HL-60 (cell line): Measurements from ENCODE around the gene FOLH1.
"Not testable (repeated sequence)": the region's sequence is repeated elsewhere in the genome, so short reads cannot be mapped to it uniquely, and the experiment has no call there.

Experiments
- DNase-seq, 2 experiments: peaks; one replicate each; pipeline ENCODE4 v3.0.0-alpha.2; 2010 to 2020; ENCODE audit warnings: low read depth in 1 of 2, low spot score in 1 of 2
- H3K27ac ChIP-seq: fragments of 250-450 bp; sonication (Bioruptor Pico); replicated peaks from 2 replicates; pipeline ENCODE4 v1.5.1; 2020; ENCODE audit warnings: mild to moderate bottlenecking, moderate library complexity
- H3K27me3 ChIP-seq: fragments of 250-450 bp; sonication (Bioruptor Pico); 2 replicates; pipeline ENCODE4 v1.5.1; 2021; ENCODE audit warnings: mild to moderate bottlenecking, moderate library complexity; ENCODE audit not compliant: insufficient read depth, poor library complexity, severe bottlenecking
- H3K4me3 ChIP-seq: replicated peaks from 2 replicates; pipeline ENCODE4 v1.5.1; 2011; ENCODE audit warnings: mild to moderate bottlenecking, control low read depth, low read length; ENCODE audit not compliant: insufficient read depth
- GABPA ChIP-seq: IDR thresholded peaks from 2 replicates; pipeline ENCODE4 v1.6.1; 2012; ENCODE audit warnings: low read depth
- POLR2AphosphoS5 ChIP-seq: IDR thresholded peaks from 2 replicates; pipeline ENCODE4 v1.6.1; 2012; ENCODE audit warnings: low read depth
- TF ChIP-seq, protein P1 (sequence below): IDR thresholded peaks from one replicate; pipeline ENCODE4 v1.5.1; 2011; ENCODE audit warnings: low read length, control low read depth, inconsistent platforms; ENCODE audit not compliant: insufficient read depth

FOLH1 gene

DNA sequence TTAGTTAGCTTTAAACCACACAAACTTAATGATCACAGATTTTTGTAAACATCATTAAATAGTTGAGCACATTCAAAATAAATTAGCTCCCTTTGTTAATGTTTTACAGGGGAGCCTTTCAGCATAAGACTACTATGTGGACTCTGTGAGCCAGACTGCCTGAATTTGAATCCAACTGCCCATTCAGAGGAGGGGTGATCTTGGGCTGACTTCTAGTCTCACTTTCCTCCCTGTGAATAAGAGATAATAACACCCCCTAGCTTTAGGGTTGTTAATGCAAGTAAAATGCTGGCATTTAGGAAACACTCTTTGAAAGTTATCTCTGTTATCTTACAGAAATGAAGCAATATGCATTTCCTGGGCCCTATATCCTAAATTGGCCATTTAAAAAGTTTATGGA, 23.6 kb downstream of the FOLH1 start:
- H3K4me3 ChIP-seq, H3K27ac ChIP-seq, H3K27me3 ChIP-seq, DNase-seq: not testable (repeated sequence)

DNA sequence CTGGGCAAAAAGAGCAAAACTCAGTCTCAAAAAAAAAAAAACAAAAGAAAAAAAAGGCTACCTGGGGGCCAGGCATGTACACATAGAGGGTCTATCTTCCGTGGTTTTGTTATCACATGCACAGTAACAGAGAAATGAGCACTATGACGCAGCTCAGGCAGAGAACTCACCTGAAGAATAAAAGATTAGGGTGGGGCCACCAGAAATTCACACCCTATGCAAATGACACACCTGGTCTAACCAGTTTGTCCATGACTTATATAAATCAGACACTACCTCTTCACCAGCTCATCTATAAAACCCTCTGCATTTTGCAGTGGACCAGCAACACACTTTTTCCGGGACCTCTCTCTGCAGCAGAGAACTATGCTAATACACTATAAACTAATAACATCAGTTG, 30.5 kb downstream of the FOLH1 start:
- H3K4me3 ChIP-seq, H3K27me3 ChIP-seq, H3K27ac ChIP-seq, DNase-seq: not testable (repeated sequence)

DNA sequence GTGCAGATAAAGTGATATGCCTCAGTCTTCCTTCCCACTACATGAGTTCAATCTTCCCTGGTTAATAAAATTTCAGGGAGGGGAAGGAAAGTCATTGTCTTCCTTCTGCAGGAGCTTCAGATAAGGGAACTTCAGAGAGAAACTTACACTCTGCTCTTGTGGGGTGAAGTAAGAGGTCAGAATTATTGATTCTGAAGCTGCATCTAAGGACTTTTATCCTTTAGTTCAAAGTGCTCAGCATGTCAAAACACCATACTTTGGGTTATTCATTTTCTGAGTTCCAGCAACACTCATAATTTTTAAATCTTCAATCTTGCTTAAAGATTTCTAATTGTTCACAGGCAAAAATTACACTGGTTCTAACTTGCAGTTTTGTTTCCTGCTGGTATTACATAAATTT, 33.0 kb downstream of the FOLH1 start:
- H3K27ac ChIP-seq, H3K27me3 ChIP-seq, DNase-seq, H3K4me3 ChIP-seq: not testable (repeated sequence)

DNA sequence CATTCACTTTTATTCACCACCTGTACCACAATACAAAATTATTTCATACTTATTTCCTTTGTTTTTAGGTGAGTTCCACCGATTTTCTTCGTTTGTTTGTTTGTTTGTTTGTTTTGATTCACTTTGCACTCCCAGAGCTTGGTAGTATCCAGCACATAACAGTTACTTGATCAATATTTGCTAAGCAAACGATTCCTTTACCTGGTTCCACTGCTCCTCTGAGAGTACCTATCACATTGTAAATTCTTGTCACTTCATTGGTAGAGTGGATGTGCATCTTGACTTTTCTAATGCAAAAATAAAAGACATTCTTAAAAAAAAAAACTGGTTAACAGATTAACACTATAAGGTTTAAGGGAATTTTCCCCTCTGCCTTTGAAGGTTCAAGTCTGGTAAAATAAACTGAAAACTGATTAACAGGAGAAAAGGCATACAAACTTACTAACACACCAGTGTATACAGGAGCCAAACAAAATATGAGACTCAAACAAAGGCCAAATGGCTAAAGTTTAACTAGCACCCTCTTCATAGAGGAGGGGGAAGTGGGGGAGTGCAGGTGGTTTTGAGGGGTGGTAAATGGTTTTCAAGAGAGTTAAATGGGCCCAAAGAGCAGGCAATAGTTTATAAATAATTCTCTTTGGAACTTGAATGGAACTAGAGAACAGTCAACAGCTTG, 33.6 kb downstream of the FOLH1 start:
- not testable (repeated sequence) for H3K4me3 ChIP-seq, H3K27ac ChIP-seq, DNase-seq

DNA sequence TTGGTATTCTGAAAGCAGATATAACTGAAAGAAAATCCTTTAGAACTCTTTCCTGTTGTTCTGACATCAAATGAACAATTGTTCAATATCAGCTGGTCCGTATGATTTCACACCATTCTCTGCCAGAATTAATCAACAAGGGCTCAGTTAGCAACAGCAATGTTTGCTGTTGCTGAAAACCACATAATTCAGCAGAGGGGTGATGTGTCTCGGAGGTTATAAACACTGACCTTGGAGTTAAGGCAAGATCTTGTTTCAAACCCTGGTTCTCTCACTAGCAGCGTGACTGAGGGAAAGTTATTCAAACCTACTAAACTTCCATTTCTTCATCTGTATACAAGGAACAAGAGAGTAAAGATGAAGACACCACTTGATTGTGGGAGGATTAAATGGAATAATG, 36.8 kb downstream of the FOLH1 start:
- not testable (repeated sequence) for H3K27me3 ChIP-seq, DNase-seq, H3K27ac ChIP-seq, H3K4me3 ChIP-seq

More for the DNA sequence above, 33.6 kb downstream of the FOLH1 start:
- H3K27me3 ChIP-seq = not testable (repeated sequence)

DNA sequence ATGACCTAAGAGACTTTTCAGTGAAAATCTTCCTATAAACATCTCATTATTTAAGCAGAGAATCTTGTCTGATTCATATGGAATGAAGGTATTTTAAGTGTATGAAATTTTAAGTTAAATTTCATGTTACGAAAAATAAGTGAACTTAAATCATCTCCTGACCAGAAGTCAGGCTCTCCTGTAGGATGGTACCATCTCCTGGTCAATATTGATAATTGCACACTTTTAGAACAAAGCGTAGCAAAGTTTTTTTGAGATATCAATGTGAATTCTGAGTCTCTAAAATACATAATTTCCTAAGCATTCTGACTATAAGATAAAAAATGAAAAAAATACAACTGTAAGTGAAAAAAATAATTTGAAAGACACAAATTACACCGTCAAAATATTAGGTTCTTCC, 38.8 kb downstream of the FOLH1 start:
- H3K4me3 ChIP-seq, H3K27ac ChIP-seq, H3K27me3 ChIP-seq, DNase-seq: not testable (repeated sequence)

DNA sequence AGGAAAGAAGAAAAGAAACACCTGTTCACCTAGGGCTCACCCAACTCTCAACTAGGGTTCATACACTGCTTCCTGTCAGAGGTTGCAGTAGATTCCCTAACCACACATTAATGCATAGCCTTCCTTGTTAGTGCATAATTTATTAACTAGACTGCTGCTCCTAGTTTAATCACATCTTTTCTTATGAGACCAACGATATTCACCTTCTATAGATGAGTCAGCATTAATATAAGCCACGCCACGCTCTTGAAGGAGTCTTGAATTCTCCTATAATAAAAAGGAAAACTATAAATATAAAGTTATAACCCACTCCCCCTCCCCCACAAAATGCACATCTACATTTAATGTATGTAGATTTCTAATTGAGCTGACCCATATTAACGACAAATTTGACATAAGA, 39.4 kb downstream of the FOLH1 start:
- H3K4me3 ChIP-seq, H3K27ac ChIP-seq, DNase-seq, H3K27me3 ChIP-seq: not testable (repeated sequence)

DNA sequence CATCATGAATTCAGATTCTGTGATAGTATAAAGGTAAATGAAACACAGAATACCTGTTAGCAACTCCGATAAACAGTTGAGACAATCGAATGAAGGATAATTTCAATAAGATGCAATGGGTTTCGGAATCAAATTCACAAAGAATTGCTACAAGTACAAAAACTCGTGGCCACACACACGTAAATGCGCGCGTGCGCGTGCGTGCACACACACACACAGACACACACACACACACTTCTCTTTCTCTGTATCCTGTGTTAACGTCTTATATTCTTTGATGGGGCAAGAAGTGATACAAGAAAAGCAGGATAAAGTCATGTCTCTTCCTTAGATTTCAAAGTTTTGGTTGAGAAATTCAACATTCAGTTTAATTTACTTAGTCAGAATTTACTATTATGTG, 57.2 kb downstream of the FOLH1 start:
- Histone ChIP-seq H3K4me3 (no peak overlapping the region), H3K27me3 (no peaks in the 10 kb centered on the region), H3K27ac (no peak overlapping the region)
- DNase-seq = no peak
- TF ChIP-seq GABPA = no peak
- TF ChIP-seq, protein P1, sequence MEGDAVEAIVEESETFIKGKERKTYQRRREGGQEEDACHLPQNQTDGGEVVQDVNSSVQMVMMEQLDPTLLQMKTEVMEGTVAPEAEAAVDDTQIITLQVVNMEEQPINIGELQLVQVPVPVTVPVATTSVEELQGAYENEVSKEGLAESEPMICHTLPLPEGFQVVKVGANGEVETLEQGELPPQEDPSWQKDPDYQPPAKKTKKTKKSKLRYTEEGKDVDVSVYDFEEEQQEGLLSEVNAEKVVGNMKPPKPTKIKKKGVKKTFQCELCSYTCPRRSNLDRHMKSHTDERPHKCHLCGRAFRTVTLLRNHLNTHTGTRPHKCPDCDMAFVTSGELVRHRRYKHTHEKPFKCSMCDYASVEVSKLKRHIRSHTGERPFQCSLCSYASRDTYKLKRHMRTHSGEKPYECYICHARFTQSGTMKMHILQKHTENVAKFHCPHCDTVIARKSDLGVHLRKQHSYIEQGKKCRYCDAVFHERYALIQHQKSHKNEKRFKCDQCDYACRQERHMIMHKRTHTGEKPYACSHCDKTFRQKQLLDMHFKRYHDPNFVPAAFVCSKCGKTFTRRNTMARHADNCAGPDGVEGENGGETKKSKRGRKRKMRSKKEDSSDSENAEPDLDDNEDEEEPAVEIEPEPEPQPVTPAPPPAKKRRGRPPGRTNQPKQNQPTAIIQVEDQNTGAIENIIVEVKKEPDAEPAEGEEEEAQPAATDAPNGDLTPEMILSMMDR = no peak
- TF ChIP-seq POLR2AphosphoS5 = no peak

DNA sequence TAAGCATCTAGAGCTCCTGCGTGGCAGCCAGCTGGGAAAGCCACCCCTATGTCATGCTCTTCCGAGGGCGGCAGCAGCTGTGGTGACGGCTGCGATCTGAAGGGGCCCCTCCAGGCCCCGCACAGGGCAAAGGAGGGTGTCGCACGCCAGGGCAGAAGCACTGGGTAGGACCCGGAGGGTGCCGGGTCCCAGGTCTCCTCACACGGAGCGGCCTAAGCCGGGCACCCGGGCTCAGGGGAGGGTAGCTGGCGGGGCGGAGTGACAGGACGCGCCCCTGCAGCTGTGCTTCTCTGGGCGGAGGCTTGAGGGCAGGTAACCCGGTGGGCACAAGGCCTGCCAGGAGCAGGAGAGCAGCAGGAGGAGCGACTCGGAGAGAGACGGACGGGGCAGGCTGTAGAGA, 106.0 kb downstream of the FOLH1 start:
- not testable (repeated sequence) for H3K4me3 ChIP-seq, DNase-seq, H3K27ac ChIP-seq, H3K27me3 ChIP-seq
